ENCODE data around the gene RTP1. TPM values are rescaled to one million over a fixed set of nuclear protein-coding genes. Genes with fewer than 3 reads are reported as not detected.
A peak's percentile ranks its signal among the peaks of the same experiment; 100 is the strongest.

RTP1 gene
- total and polyA plus RNA-seq, 2 experiments from 2014 or later = 4.4 to 6.3 TPM

DNA sequence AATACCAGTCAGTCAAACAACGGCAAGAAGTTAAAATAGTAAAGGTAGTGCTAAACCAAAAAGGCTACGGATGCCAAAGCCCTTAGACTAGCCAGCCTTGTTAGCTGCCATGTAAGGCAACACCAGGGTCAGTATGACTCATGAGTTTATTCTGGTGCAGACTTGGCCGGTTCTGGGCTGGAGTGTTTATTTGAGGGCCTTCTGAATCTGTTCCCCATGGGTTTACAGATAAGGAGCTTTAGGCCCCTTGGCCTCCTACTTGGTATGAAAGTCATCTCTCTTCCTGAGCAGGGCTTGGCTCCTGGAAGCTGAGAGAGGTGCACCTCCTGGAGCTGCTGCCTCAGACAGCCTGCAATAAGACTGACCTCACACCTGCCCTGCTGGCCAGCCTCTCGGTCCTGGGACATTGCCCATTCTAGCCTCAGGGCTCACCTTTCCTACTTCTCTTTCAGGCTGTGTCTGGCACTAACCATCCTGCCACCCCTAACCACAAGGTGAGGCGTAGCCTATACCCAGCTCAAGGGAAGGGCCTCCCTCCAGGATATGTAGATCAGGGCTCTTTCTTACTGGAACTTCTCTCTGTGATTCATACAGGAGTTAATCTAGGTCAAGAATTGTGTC, 10.4 kb upstream of the RTP1 start:
- H3K27ac Mint-ChIP-seq = no peak overlapping the region
- DNase-seq (ENCODE audit: low spot score) (no peak), ATAC-seq (no peak; the same call in 2 of the 3 replicates)

More for the DNA sequence above, 10.4 kb upstream of the RTP1 start:
- Mint-ChIP-seq H3K4me3 (no peak overlapping the region), H3K9me3 (no peaks in the 10 kb centered on the region; the same call in 2 of the 3 replicates), H3K4me1 (peaks cover 46% of the 10 kb centered on the region), H3K27me3 (ENCODE audit: insufficient read depth, low read depth, poor library complexity) (no peaks in the 10 kb centered on the region), H3K36me3 (ENCODE audit: low read depth) (no peaks in the 10 kb centered on the region; the same call in 2 of the 3 replicates)
- Histone ChIP-seq H3K27ac (ENCODE audit: low read depth) (peak overlapping the region; percentile 99), H3K36me3 (ENCODE audit: insufficient read depth) (no peaks in the 10 kb centered on the region), H3K4me3 (no peak overlapping the region), H3K79me2 (replicated peaks; ENCODE audit: insufficient read depth) (no peaks in the 10 kb centered on the region), H3K4me1 (ENCODE audit: insufficient read depth) (peaks cover 48% of the 10 kb centered on the region), H3K4me2 (peak overlapping the region; percentile 31), H3K27me3 (ENCODE audit: insufficient read depth) (no peaks in the 10 kb centered on the region), H3K9me2 (ENCODE audit: insufficient read depth) (peaks cover 41% of the 10 kb centered on the region), H4K20me1 (replicated peaks; ENCODE audit: insufficient read depth) (no peaks in the 10 kb centered on the region), H3F3A (replicated peaks; ENCODE audit: low read depth) (peaks cover 9% of the 10 kb centered on the region), H2AFZ (no peak overlapping the region)
- TF ChIP-seq ZNF114 (CRISPR knock-in tag; IDR thresholded peaks at IDR 0.05) (no peak), ZNF331 (CRISPR knock-in tag; IDR thresholded peaks at IDR 0.05; ENCODE audit: low read depth) (no peak), POLR2AphosphoS5 (IDR thresholded peaks at IDR 0.05; ENCODE audit: low read depth) (no peak), EZH2 (IDR thresholded peaks at IDR 0.05; ENCODE audit: low read depth, unreplicated experiment) (no peak)
- TF ChIP-seq, protein P1, sequence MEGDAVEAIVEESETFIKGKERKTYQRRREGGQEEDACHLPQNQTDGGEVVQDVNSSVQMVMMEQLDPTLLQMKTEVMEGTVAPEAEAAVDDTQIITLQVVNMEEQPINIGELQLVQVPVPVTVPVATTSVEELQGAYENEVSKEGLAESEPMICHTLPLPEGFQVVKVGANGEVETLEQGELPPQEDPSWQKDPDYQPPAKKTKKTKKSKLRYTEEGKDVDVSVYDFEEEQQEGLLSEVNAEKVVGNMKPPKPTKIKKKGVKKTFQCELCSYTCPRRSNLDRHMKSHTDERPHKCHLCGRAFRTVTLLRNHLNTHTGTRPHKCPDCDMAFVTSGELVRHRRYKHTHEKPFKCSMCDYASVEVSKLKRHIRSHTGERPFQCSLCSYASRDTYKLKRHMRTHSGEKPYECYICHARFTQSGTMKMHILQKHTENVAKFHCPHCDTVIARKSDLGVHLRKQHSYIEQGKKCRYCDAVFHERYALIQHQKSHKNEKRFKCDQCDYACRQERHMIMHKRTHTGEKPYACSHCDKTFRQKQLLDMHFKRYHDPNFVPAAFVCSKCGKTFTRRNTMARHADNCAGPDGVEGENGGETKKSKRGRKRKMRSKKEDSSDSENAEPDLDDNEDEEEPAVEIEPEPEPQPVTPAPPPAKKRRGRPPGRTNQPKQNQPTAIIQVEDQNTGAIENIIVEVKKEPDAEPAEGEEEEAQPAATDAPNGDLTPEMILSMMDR (conservative IDR thresholded peaks at IDR 0.05; ENCODE audit: low read depth in 2 of 2) = no peak
- TF ChIP-seq, protein P2, sequence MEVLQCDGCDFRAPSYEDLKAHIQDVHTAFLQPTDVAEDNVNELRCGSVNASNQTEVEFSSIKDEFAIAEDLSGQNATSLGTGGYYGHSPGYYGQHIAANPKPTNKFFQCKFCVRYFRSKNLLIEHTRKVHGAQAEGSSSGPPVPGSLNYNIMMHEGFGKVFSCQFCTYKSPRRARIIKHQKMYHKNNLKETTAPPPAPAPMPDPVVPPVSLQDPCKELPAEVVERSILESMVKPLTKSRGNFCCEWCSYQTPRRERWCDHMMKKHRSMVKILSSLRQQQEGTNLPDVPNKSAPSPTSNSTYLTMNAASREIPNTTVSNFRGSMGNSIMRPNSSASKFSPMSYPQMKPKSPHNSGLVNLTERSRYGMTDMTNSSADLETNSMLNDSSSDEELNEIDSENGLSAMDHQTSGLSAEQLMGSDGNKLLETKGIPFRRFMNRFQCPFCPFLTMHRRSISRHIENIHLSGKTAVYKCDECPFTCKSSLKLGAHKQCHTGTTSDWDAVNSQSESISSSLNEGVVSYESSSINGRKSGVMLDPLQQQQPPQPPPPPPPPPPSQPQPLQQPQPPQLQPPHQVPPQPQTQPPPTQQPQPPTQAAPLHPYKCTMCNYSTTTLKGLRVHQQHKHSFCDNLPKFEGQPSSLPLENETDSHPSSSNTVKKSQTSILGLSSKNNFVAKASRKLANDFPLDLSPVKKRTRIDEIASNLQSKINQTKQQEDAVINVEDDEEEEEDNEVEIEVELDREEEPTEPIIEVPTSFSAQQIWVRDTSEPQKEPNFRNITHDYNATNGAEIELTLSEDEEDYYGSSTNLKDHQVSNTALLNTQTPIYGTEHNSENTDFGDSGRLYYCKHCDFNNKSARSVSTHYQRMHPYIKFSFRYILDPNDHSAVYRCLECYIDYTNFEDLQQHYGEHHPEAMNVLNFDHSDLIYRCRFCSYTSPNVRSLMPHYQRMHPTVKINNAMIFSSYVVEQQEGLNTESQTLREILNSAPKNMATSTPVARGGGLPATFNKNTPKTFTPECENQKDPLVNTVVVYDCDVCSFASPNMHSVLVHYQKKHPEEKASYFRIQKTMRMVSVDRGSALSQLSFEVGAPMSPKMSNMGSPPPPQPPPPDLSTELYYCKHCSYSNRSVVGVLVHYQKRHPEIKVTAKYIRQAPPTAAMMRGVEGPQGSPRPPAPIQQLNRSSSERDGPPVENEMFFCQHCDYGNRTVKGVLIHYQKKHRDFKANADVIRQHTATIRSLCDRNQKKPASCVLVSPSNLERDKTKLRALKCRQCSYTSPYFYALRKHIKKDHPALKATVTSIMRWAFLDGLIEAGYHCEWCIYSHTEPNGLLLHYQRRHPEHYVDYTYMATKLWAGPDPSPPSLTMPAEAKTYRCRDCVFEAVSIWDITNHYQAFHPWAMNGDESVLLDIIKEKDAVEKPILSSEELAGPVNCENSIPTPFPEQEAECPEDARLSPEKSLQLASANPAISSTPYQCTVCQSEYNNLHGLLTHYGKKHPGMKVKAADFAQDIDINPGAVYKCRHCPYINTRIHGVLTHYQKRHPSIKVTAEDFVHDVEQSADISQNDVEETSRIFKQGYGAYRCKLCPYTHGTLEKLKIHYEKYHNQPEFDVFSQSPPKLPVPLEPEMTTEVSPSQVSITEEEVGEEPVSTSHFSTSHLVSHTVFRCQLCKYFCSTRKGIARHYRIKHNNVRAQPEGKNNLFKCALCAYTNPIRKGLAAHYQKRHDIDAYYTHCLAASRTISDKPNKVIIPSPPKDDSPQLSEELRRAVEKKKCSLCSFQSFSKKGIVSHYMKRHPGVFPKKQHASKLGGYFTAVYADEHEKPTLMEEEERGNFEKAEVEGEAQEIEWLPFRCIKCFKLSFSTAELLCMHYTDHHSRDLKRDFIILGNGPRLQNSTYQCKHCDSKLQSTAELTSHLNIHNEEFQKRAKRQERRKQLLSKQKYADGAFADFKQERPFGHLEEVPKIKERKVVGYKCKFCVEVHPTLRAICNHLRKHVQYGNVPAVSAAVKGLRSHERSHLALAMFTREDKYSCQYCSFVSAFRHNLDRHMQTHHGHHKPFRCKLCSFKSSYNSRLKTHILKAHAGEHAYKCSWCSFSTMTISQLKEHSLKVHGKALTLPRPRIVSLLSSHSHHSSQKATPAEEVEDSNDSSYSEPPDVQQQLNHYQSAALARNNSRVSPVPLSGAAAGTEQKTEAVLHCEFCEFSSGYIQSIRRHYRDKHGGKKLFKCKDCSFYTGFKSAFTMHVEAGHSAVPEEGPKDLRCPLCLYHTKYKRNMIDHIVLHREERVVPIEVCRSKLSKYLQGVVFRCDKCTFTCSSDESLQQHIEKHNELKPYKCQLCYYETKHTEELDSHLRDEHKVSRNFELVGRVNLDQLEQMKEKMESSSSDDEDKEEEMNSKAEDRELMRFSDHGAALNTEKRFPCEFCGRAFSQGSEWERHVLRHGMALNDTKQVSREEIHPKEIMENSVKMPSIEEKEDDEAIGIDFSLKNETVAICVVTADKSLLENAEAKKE (CRISPR knock-in tag; IDR thresholded peaks at IDR 0.05) = no peak
